Measurements from ENCODE around the gene ITM2B.
"Not testable (repeated sequence)": the region's sequence is repeated elsewhere in the genome, so short reads cannot be mapped to it uniquely, and the experiment has no call there.

ITM2B gene

GRCh38 chr13:48230541-48230940 lies 2.5 kb upstream of the ITM2B start:
- no peak for DNase-seq

- no peak for DNase-seq
Observed at GRCh38 chr13:48231080-48231479, 1.9 kb upstream of the ITM2B start.

GRCh38 chr13:48231933-48232332 lies 1.1 kb upstream of the ITM2B start:
- no peak for DNase-seq

GRCh38 chr13:48232420-48233045 lies 473 bp upstream of the ITM2B start:
- DNase-seq, result peak in 1 of 5 experiments; percentile 17

- no peak for DNase-seq
Observed at GRCh38 chr13:48233889-48234488, 983 bp downstream of the ITM2B start.

GRCh38 chr13:48234566-48235340 lies 1.7 kb downstream of the ITM2B start:
- DNase-seq, result peak in 1 of 5 experiments; percentile 60

- peak in 1 of 5 experiments; percentile 19 for DNase-seq
Observed at GRCh38 chr13:48235341-48236135, 2.5 kb downstream of the ITM2B start.

GRCh38 chr13:48236528-48237353 lies 3.7 kb downstream of the ITM2B start:
- DNase-seq, result no peak

GRCh38 chr13:48239369-48239768 lies 6.4 kb downstream of the ITM2B start:
- DNase-seq, result not testable (repeated sequence)

GRCh38 chr13:48241651-48242050 lies 8.6 kb downstream of the ITM2B start:
- DNase-seq, result no peak

GRCh38 chr13:48242677-48243076 lies 9.7 kb downstream of the ITM2B start:
- DNase-seq, result no peak

GRCh38 chr13:48244159-48244558 lies 11.2 kb downstream of the ITM2B start:
- DNase-seq, result no peak

- no peak for DNase-seq
Observed at GRCh38 chr13:48246102-48246501, 13.1 kb downstream of the ITM2B start.

- peak in 1 of 5 experiments; percentile 12 for DNase-seq
Observed at GRCh38 chr13:48249018-48249417, 16.0 kb downstream of the ITM2B start.

- no peak for DNase-seq
Observed at GRCh38 chr13:48251611-48252081, 18.6 kb downstream of the ITM2B start.

GRCh38 chr13:48252176-48252575 lies 19.2 kb downstream of the ITM2B start:
- DNase-seq, result no peak

GRCh38 chr13:48253849-48254248 lies 20.8 kb downstream of the ITM2B start:
- no peak for DNase-seq

- no peak for DNase-seq
Observed at GRCh38 chr13:48255090-48255489, 22.1 kb downstream of the ITM2B start.

GRCh38 chr13:48255954-48256353 lies 22.9 kb downstream of the ITM2B start:
- no peak for DNase-seq

GRCh38 chr13:48258002-48258401 lies 25.0 kb downstream of the ITM2B start:
- DNase-seq, result no peak

- no peak for DNase-seq
Observed at GRCh38 chr13:48258430-48258829, 25.4 kb downstream of the ITM2B start.

GRCh38 chr13:48260970-48261369 lies 28.0 kb downstream of the ITM2B start:
- DNase-seq, result no peak
